ENCODE measurements around the gene VARS1. TPM values are rescaled to one million over a fixed set of nuclear protein-coding genes. Genes with fewer than 3 reads are reported as not detected.
"Not testable (repeated sequence)": the region's sequence is repeated elsewhere in the genome, so short reads cannot be mapped to it uniquely, and the experiment has no call there.

VARS1 gene
- total RNA-seq, 2 donors from 2014 or later: 81.4 to 83.1 TPM

GRCh38 chr6:31806470-31807272, 11.1 kb upstream of the VARS1 start, which contains the start of gene LSM2:
TSS of gene LSM2 (minus strand) at chr6:31806966. CDS start at chr6:31806757, 209 bp downstream.
- 0% methylated on average over 16 to 50 of the region's 51 CpGs for WGBS, 2 experiments (ENCODE audit: insufficient coverage in 1 of 2, insufficient read length in 1 of 2)
- TF ChIP-seq CTCF (conservative IDR thresholded peaks at IDR 0.05): peak; percentile 50
- peak within 1 kb of the TSS; percentile 97 for H3K4me3 ChIP-seq (ENCODE audit: low read length)
- Mint-ChIP-seq H3K4me1 (peaks cover 6% of the 10 kb centered on the region), H3K27me3 (ENCODE audit: insufficient read depth) (no peaks in the 10 kb centered on the region), H3K27ac (peak within 1 kb of the TSS; percentile 93), H3K36me3 (ENCODE audit: low read depth) (peaks cover 15% of the 10 kb centered on the region), H3K4me3 (peak within 1 kb of the TSS; percentile 87), H3K9me3 (no peaks in the 10 kb centered on the region)
- no peaks in the 10 kb centered on the region for H3K4me1 ChIP-seq (ENCODE audit: control insufficient read depth, insufficient read depth, low read length)
- DNase-seq: peak; percentile 98
- no peaks in the 10 kb centered on the region for H3K27me3 ChIP-seq (ENCODE audit: control insufficient read depth, insufficient read depth, low read length, poor library complexity, severe bottlenecking)
- no peaks in the 10 kb centered on the region for H3K9me3 ChIP-seq (ENCODE audit: control insufficient read depth, low read length)
- H3K27ac ChIP-seq (ENCODE audit: low read depth, low read length): peak within 1 kb of the TSS; percentile 74
- H3K36me3 ChIP-seq (ENCODE audit: control insufficient read depth, insufficient read depth, low read length): peaks cover 14% of the 10 kb centered on the region
- peak within 1 kb of the TSS; percentile 82 for H3K9ac ChIP-seq (ENCODE audit: extremely low read depth, low read length, poor library complexity, severe bottlenecking)

- Mint-ChIP-seq H3K27me3 (ENCODE audit: insufficient read depth) (no peaks in the 10 kb centered on the region), H3K4me3 (peak overlapping the region; percentile 87), H3K27ac (peak overlapping the region; percentile 93), H3K4me1 (peaks cover 6% of the 10 kb centered on the region), H3K9me3 (no peaks in the 10 kb centered on the region), H3K36me3 (ENCODE audit: low read depth) (peaks cover 22% of the 10 kb centered on the region)
- no peaks in the 10 kb centered on the region for H3K4me1 ChIP-seq (ENCODE audit: control insufficient read depth, insufficient read depth, low read length)
- peak overlapping the region; percentile 82 for H3K9ac ChIP-seq (ENCODE audit: extremely low read depth, low read length, poor library complexity, severe bottlenecking)
- H3K27me3 ChIP-seq (ENCODE audit: control insufficient read depth, insufficient read depth, low read length, poor library complexity, severe bottlenecking): no peaks in the 10 kb centered on the region
- no peak for TF ChIP-seq CTCF (conservative IDR thresholded peaks at IDR 0.05)
- no peak for DNase-seq
- H3K27ac ChIP-seq (ENCODE audit: low read depth, low read length): peak overlapping the region; percentile 74
- 18 to 20% methylated on average over 5 to 7 of the region's 7 CpGs for WGBS, 2 experiments (ENCODE audit: insufficient coverage in 1 of 2, insufficient read length in 1 of 2)
- H3K4me3 ChIP-seq (ENCODE audit: low read length): peak overlapping the region; percentile 97
- no peaks in the 10 kb centered on the region for H3K9me3 ChIP-seq (ENCODE audit: control insufficient read depth, low read length)
- H3K36me3 ChIP-seq (ENCODE audit: control insufficient read depth, insufficient read depth, low read length): peaks cover 17% of the 10 kb centered on the region
Measured at GRCh38 chr6:31805939-31806469, 10.5 kb upstream of the VARS1 start.

- not testable (repeated sequence) for H3K27me3 ChIP-seq (ENCODE audit: control insufficient read depth, insufficient read depth, low read length, poor library complexity, severe bottlenecking); H3K27ac Mint-ChIP-seq; H3K27ac ChIP-seq (ENCODE audit: low read depth, low read length); H3K4me1 Mint-ChIP-seq; H3K4me3 Mint-ChIP-seq; H3K4me3 ChIP-seq (ENCODE audit: low read length); H3K27me3 Mint-ChIP-seq (ENCODE audit: insufficient read depth); H3K9ac ChIP-seq (ENCODE audit: extremely low read depth, low read length, poor library complexity, severe bottlenecking); H3K9me3 Mint-ChIP-seq; H3K9me3 ChIP-seq (ENCODE audit: control insufficient read depth, low read length); H3K4me1 ChIP-seq (ENCODE audit: control insufficient read depth, insufficient read depth, low read length); DNase-seq
- peaks cover 33% of the 10 kb centered on the region for H3K36me3 Mint-ChIP-seq (ENCODE audit: low read depth)
- H3K36me3 ChIP-seq (ENCODE audit: control insufficient read depth, insufficient read depth, low read length): peaks cover 39% of the 10 kb centered on the region
- 95 to 96% methylated on average over 3 to 7 of the region's 8 CpGs for WGBS, 2 experiments (ENCODE audit: insufficient coverage in 1 of 2, insufficient read length in 1 of 2)
Measured at GRCh38 chr6:31801031-31801927, 5.7 kb upstream of the VARS1 start.

Data from endodermal cell (in vitro differentiated cells).